K562 (cell line): ENCODE results near the gene SCARB2. TPM values are rescaled to one million over a fixed set of nuclear protein-coding genes. Genes with fewer than 3 reads are reported as not detected.

Experiments used
- ARNT ChIP-seq, 2 experiments: fragments of 450-650 bp; IDR thresholded peaks; 2 replicates each; pipeline ENCODE4 v1.6.1; 2016; ENCODE audit warnings: mild to moderate bottlenecking in 1 of 2
- ATF4 ChIP-seq: fragments of 450-650 bp; formaldehyde crosslinking; IDR thresholded peaks from 2 replicates; pipeline ENCODE4 v1.4.0; 2022; ENCODE audit warnings: mild to moderate bottlenecking, moderate library complexity
- CHD4 ChIP-seq: fragments of 200-600 bp; sonication (generic); IDR thresholded peaks from 3 replicates; pipeline ENCODE4 v1.6.1; 2012; ENCODE audit warnings: low read depth, mild to moderate bottlenecking, mixed read lengths, low read length, inconsistent platforms; ENCODE audit not compliant: insufficient read depth, insufficient replicate concordance, poor library complexity, severe bottlenecking
- GABPB1 ChIP-seq: sonication (generic); formaldehyde crosslinking; IDR thresholded peaks from 2 replicates; pipeline ENCODE4 v1.8.0; 2022; ENCODE audit warnings: mild to moderate bottlenecking, missing genetic modification reagents
- JUNB ChIP-seq: fragments of 450-650 bp; formaldehyde crosslinking; conservative IDR thresholded peaks from 2 replicates; pipeline ENCODE4 v1.4.0; 2020; ENCODE audit warnings: mild to moderate bottlenecking
- JUND ChIP-seq, 2 experiments: IDR thresholded peaks; 2 replicates in 1 of 2; 3 replicates in 1 of 2; pipeline ENCODE4 v1.6.1; 2011; ENCODE audit warnings: borderline replicate concordance in 2 of 2, low read depth in 2 of 2, low read length in 2 of 2, improper control_type of control experiment in 1 of 2, missing biosample characterization in 1 of 2, missing genetic modification characterization in 1 of 2, missing genetic modification reagents in 1 of 2
- KLF10 ChIP-seq: fragments of 250-450 bp; sonication (Bioruptor Pico); IDR thresholded peaks from 2 replicates; pipeline ENCODE4 v1.6.1; 2021; ENCODE audit warnings: matching md5 sums
- LCOR ChIP-seq: sonication (generic); formaldehyde crosslinking; IDR thresholded peaks from 2 replicates; pipeline ENCODE4 v1.8.0; 2022; ENCODE audit warnings: mild to moderate bottlenecking, missing genetic modification reagents
- SIN3B ChIP-seq: fragments of 450-650 bp; IDR thresholded peaks from 2 replicates; pipeline ENCODE4 v1.6.1; 2017; ENCODE audit warnings: low read depth, mild to moderate bottlenecking, moderate library complexity
- TCF7 ChIP-seq: sonication (generic); IDR thresholded peaks from 2 replicates; pipeline ENCODE4 v1.6.1; 2016; ENCODE audit warnings: antibody characterized with exemption, borderline replicate concordance
- TEAD1 ChIP-seq, 2 experiments: fragments of 450-650 bp in 1 of 2; sonication (generic) in 1 of 2; formaldehyde crosslinking; IDR thresholded peaks; 2 replicates each; pipeline versions ENCODE4 v1.4.0 to v1.8.0; 2020 to 2022; ENCODE audit warnings: mild to moderate bottlenecking in 2 of 2, missing genetic modification reagents in 1 of 2
- THAP7 ChIP-seq: fragments of 250-450 bp; sonication (Bioruptor Pico); IDR thresholded peaks from 2 replicates; pipeline ENCODE4 v1.5.0; 2021
- ZNF121 ChIP-seq: sonication (generic); formaldehyde crosslinking; conservative IDR thresholded peaks from 2 replicates; pipeline ENCODE4 v1.8.0; 2022; ENCODE audit warnings: missing genetic modification reagents
- ZNF124 ChIP-seq: sonication (generic); formaldehyde crosslinking; IDR thresholded peaks from 2 replicates; pipeline ENCODE4 v1.8.1; 2022; ENCODE audit warnings: missing genetic modification reagents
- ZNF695 ChIP-seq: fragments of 450-650 bp; formaldehyde crosslinking; IDR thresholded peaks from 2 replicates; pipeline ENCODE4 v1.4.0; 2020; ENCODE audit warnings: mild to moderate bottlenecking, moderate library complexity
- ZNF717 ChIP-seq: fragments of 250-450 bp; sonication (Bioruptor Pico); IDR thresholded peaks from 2 replicates; pipeline ENCODE4 v1.5.0; 2021
- ZNF75A ChIP-seq: fragments of 450-650 bp; formaldehyde crosslinking; IDR thresholded peaks from 2 replicates; pipeline ENCODE4 v1.4.0; 2020; ENCODE audit warnings: mild to moderate bottlenecking
- ZNF830 ChIP-seq: fragments of 250-450 bp; sonication (Bioruptor Pico); IDR thresholded peaks from 2 replicates; pipeline ENCODE4 v1.5.0; 2021; ENCODE audit warnings: mild to moderate bottlenecking
- polyA plus RNA-seq, 8 experiments: library from polyadenylated mRNA; depleted of rRNA in 4 of 8; stranded (reverse) in 5 of 8; unstranded in 3 of 8; fragments of >200 nt; fragmentation: Nextera tagmentation in 2 of 8; fragmentation: Illumina TruSeq in 1 of 8; extraction: Ambion mirVana in 2 of 8; extraction: Trizol in 1 of 8; gene quantifications; 2 replicates each; pipeline versions ENCODE4 v1.2.1 to v1.2.3, GENCODE V29; 2011 to 2014; ENCODE audit warnings: inconsistent platforms in 1 of 8, missing spikeins in 1 of 8
- total RNA-seq, 7 experiments: library from RNA; depleted of rRNA in 6 of 7; stranded (reverse); fragments of >200 nt in 6 of 7; fragmentation: Illumina TruSeq in 2 of 7; extraction: Trizol in 2 of 7; gene quantifications; 2 replicates each; pipeline versions ENCODE4 v1.2.1 to v1.2.3, GENCODE V29; 2011 to 2021; ENCODE audit warnings: low replicate concordance in 1 of 7
- TF ChIP-seq, protein P1 (sequence below): fragments of 250-450 bp; sonication (Bioruptor Pico); IDR thresholded peaks from 2 replicates; pipeline ENCODE4 v1.8.0; 2021; ENCODE audit warnings: moderate library complexity, mild to moderate bottlenecking, inconsistent platforms
- TF ChIP-seq, protein P2 (sequence below): fragments of 450-650 bp; IDR thresholded peaks from 2 replicates; pipeline ENCODE4 v1.6.1; 2016; ENCODE audit warnings: missing biosample characterization, missing genetic modification characterization
- TF ChIP-seq, protein P3 (sequence below): IDR thresholded peaks from 2 replicates; pipeline ENCODE4 v1.6.1; 2011; ENCODE audit not compliant: insufficient read length; ENCODE audit errors: extremely low read depth

Gene SCARB2
- total and polyA plus RNA-seq, 9 of the 15 experiments (the other 6 are each of a cell fraction or from before 2014, with no cell fraction given) = 6.1 to 25.8 (median 17.8) TPM

GRCh38 chr4:76213415-76214176 lies at the start of gene SCARB2 (continued):
- TF ChIP-seq JUNB (CRISPR knock-in tag) (no peak), ZNF75A (CRISPR knock-in tag) (no peak), SIN3B (peak; percentile 66; the same call in 1 of the 2 replicates), ZNF124 (CRISPR knock-in tag) (no peak), TEAD1 (CRISPR knock-in tag; IDR thresholded peaks at IDR 0.05) (peak in 1 of 2 experiments; percentile 29; a peak in 1 of 4 replicates), CHD4 (no peak), THAP7 (CRISPR knock-in tag) (no peak), LCOR (CRISPR knock-in tag) (no peak), JUND (IDR thresholded peaks at IDR 0.05; ENCODE audit: borderline replicate concordance, low read depth, low read length) (no peak), JUND (tag; IDR thresholded peaks at IDR 0.05; ENCODE audit: borderline replicate concordance, low read depth, low read length) (no peak), TCF7 (no peak), ARNT (IDR thresholded peaks at IDR 0.05) (no peak), ZNF717 (no peak), ZNF830 (CRISPR knock-in tag) (no peak), ATF4 (CRISPR knock-in tag) (no peak), KLF10 (CRISPR knock-in tag) (no peak), GABPB1 (no peak), ZNF695 (no peak), ZNF121 (0 out of 2 replicates have a peak, but pooled peaks have one; percentile 23)
- TF ChIP-seq, protein P1, sequence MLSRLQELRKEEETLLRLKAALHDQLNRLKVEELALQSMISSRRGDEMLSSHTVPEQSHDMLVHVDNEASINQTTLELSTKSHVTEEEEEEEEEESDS (CRISPR knock-in tag) = no peak
- TF ChIP-seq, protein P2, sequence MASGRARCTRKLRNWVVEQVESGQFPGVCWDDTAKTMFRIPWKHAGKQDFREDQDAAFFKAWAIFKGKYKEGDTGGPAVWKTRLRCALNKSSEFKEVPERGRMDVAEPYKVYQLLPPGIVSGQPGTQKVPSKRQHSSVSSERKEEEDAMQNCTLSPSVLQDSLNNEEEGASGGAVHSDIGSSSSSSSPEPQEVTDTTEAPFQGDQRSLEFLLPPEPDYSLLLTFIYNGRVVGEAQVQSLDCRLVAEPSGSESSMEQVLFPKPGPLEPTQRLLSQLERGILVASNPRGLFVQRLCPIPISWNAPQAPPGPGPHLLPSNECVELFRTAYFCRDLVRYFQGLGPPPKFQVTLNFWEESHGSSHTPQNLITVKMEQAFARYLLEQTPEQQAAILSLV (tag) = no peak
- TF ChIP-seq, protein P3, sequence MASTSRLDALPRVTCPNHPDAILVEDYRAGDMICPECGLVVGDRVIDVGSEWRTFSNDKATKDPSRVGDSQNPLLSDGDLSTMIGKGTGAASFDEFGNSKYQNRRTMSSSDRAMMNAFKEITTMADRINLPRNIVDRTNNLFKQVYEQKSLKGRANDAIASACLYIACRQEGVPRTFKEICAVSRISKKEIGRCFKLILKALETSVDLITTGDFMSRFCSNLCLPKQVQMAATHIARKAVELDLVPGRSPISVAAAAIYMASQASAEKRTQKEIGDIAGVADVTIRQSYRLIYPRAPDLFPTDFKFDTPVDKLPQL = no peak
